NT2/D1 (cell line): Measurements from ENCODE around the gene ERGIC1.

Source experiments
- SUZ12 ChIP-seq: IDR thresholded peaks from 2 replicates; pipeline ENCODE4 v1.6.1; 2011; ENCODE audit not compliant: insufficient read length, insufficient read depth; ENCODE audit errors: extremely low read depth
- YY1 ChIP-seq: IDR thresholded peaks from 2 replicates; pipeline ENCODE4 v1.6.1; 2011; ENCODE audit not compliant: insufficient read length, insufficient read depth
- ZNF274 ChIP-seq: IDR thresholded peaks from 2 replicates; pipeline ENCODE4 v1.6.1; 2011; ENCODE audit warnings: mild to moderate bottlenecking, low read depth, low read length

GRCh38 chr5:172904643-172905345, 70.7 kb downstream of the ERGIC1 start:
- TF ChIP-seq YY1 (no peak), ZNF274 (no peak), SUZ12 (no peak)
